ENCODE data around the gene MSANTD2.

MSANTD2 gene

DNA sequence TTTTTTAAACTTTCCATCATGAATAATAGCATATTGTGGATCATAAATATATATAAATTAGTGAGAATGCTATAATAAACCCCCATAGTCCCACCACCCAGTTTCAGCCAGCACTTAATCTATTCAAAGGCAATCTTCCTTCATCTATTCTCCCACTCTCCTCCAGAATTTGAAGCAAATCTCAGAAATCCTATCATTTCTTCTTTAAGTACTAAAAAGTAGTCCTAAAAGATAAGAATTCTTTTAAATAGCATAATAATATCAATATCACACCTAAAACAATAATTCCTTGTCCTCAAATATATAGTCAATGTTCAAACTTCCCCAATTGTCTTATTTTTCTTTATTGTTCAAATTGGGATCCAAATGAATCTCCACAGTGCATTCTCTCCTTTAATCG, 40.5 kb upstream of the MSANTD2 start:
- no peak for DNase-seq (ENCODE audit: extremely low read depth, low read depth)
- TF ChIP-seq, protein P1, sequence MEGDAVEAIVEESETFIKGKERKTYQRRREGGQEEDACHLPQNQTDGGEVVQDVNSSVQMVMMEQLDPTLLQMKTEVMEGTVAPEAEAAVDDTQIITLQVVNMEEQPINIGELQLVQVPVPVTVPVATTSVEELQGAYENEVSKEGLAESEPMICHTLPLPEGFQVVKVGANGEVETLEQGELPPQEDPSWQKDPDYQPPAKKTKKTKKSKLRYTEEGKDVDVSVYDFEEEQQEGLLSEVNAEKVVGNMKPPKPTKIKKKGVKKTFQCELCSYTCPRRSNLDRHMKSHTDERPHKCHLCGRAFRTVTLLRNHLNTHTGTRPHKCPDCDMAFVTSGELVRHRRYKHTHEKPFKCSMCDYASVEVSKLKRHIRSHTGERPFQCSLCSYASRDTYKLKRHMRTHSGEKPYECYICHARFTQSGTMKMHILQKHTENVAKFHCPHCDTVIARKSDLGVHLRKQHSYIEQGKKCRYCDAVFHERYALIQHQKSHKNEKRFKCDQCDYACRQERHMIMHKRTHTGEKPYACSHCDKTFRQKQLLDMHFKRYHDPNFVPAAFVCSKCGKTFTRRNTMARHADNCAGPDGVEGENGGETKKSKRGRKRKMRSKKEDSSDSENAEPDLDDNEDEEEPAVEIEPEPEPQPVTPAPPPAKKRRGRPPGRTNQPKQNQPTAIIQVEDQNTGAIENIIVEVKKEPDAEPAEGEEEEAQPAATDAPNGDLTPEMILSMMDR (IDR thresholded peaks at IDR 0.05; ENCODE audit: low read depth, low read length), result no peak

DNA sequence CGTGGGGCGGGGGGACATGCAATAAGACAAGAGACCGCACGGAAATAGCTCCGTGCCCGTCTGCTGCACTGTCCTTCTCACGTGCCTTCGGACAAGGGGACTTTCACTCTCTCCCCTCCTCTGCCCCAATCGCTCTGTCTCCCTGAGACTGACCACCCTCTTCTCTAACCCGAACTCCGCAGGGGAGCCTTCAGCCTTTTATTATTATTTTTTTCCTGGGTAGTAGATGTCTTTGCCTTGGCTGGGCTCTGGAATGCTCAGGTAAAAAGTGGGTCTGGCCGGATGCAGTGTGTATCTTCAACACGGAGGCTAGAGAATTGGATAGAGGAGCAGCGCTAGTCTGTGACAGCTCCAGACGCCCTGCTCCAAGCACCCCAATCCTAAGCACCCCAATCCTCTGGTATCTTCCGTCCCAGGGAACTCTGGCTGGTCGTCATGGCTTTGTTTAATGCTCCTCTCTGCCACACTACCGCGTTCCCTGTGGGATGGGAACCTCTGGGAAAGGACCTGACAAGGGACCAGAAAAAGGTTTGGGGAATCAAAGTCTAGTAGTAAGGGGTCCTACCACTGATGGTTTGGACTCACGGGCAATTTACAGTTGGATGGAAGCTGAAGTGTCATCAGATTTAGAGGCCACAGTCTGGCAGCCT, 39.9 kb upstream of the MSANTD2 start:
- no peak for DNase-seq (ENCODE audit: extremely low read depth, low read depth)
- TF ChIP-seq, protein P1 (IDR thresholded peaks at IDR 0.05; ENCODE audit: low read depth, low read length), result no peak

DNA sequence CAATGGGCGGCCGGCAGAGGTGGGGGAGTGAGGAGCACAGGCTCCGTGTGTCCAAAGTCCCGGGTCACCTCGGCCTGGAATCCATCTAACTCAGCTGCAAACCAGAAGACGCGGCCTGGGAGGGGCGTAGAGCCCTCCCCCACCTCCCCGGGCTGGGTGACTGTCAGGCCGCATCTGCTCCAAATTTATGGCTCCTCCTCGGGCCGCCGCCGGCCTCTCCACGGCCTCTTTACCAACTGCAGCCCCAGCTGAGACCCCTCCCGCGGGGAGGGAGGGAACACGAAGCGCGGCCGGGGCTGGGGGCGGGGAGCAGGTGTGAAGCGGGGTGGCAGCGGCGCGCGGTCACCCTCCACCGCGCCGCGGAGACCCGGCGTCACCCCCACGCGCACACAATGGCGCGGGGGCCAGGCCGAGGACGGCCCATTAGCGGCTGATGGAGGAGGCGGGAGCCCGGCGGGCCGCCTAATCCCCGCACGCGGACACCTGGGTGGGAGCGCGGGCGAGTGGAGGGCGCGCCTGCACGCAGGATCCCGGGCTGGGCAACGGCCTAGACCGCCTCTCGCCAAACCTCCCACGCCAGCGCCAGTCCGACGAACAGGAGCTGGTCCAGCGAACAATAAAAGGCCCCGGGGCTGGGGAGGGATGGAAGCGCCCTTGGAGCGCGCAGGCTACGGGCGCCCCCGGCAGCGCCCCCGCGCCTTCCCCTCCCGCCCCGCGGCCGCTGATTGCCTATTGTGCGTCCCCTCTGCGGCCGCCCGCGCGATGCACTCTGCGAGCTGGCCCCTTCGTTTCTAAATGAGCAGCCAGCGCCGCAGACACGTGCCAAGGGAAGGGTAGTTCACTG, 39.1 kb upstream of the MSANTD2 start:
- no peak for DNase-seq (ENCODE audit: extremely low read depth, low read depth)
- TF ChIP-seq, protein P1 (IDR thresholded peaks at IDR 0.05; ENCODE audit: low read depth, low read length), result no peak

DNA sequence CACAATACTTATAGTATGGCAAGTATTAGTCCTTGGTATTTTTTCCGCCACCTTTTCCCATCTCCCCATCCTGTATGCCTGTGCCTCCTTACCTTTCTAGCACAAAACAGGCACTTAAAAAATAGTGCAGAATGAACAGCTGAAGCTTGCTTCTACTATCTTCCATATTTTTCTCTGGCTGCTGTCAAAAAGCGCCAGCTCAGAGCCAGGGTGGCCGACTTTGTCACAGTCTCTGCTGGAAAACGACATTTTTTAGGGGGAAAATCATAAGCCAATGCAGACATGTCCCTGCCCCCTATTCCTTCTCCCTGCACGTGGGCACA, 38.6 kb upstream of the MSANTD2 start:
- DNase-seq (ENCODE audit: extremely low read depth, low read depth), result no peak
- TF ChIP-seq, protein P1 (IDR thresholded peaks at IDR 0.05; ENCODE audit: low read depth, low read length), result no peak

DNA sequence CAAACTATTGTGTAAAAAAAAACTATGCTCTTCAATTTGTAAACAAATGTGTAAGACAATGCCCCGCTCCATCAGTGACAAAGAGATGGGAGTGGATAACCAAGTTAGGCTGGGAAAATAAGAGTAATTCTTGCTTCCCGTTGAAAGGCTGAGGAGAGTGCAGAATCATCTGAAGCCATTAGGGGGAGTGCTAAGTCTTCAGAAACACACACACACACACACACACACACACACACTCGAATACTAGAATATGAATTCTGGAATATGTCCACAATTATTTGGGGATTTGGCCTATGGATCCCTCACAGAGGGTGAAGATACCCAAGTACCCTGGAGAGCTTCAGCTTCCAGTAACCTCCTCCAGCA, 37.3 kb upstream of the MSANTD2 start:
- peak; percentile 74 for DNase-seq (ENCODE audit: extremely low read depth, low read depth)
- TF ChIP-seq, protein P1 (IDR thresholded peaks at IDR 0.05; ENCODE audit: low read depth, low read length), result peak; percentile 78

DNA sequence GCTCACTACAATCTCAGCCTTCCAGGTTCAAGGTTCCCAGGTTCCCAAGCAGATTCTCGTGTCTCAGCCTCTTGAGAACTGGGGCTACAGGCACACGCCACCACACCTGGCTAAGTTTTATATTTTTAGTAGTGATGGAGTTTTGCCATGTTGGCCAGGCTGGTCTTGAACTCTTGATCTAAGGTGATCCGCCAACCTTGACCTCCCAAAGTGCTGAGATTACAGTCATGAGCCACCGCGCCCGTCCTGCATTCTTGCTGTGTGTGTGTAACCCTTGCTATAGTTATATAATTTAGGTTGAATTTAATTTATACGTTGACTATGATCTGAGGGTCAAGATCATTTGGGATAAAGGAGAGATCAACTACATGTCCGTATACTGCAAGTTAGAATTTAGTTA, 35.7 kb upstream of the MSANTD2 start:
- DNase-seq (ENCODE audit: extremely low read depth, low read depth), result no peak

More for the DNA sequence above, 35.7 kb upstream of the MSANTD2 start:
- TF ChIP-seq, protein P1 (IDR thresholded peaks at IDR 0.05; ENCODE audit: low read depth, low read length), result no peak

Measured in AG09319 (cell line).